H9 (cell line): ENCODE data around the gene PCGF3. TPM values are rescaled to one million over a fixed set of nuclear protein-coding genes. Genes with fewer than 3 reads are reported as not detected.

ENCODE experiments used
- DNase-seq: peaks from one replicate; pipeline ENCODE4 v3.0.0-alpha.2; 2017
- H2AFZ ChIP-seq: one replicate; pipeline ENCODE4 v1.6.1; 2013; ENCODE audit warnings: mild to moderate bottlenecking, low read length, control low read depth, moderate library complexity
- H2AK5ac ChIP-seq: 2 replicates; pipeline ENCODE4 v1.6.1; 2013; ENCODE audit warnings: low read length, control low read depth, mixed read lengths; ENCODE audit not compliant: insufficient read length
- H2BK120ac ChIP-seq: one replicate; pipeline ENCODE4 v1.6.1; 2013; ENCODE audit warnings: low read depth, mild to moderate bottlenecking, low read length, control low read depth, inconsistent platforms; ENCODE audit not compliant: poor library complexity, severe bottlenecking
- H2BK12ac ChIP-seq: 2 replicates; pipeline ENCODE4 v1.6.1; 2013; ENCODE audit warnings: low read length, control low read depth, mixed read lengths, low read depth; ENCODE audit not compliant: insufficient read length
- H2BK15ac ChIP-seq: 2 replicates; pipeline ENCODE4 v1.6.1; 2013; ENCODE audit warnings: low read depth, low read length, control low read depth
- H2BK20ac ChIP-seq: one replicate; pipeline ENCODE4 v1.6.1; 2013; ENCODE audit warnings: low read depth, mild to moderate bottlenecking, low read length, control low read depth, inconsistent platforms; ENCODE audit not compliant: poor library complexity, severe bottlenecking
- H2BK5ac ChIP-seq: 2 replicates; pipeline ENCODE4 v1.6.1; 2013; ENCODE audit warnings: low read length, control low read depth, mixed read lengths; ENCODE audit not compliant: insufficient read length
- H3K14ac ChIP-seq: 2 replicates; pipeline ENCODE4 v1.6.1; 2013; ENCODE audit warnings: low read length, control low read depth; ENCODE audit not compliant: insufficient read depth
- H3K18ac ChIP-seq: 2 replicates; pipeline ENCODE4 v1.6.1; 2013; ENCODE audit warnings: low read depth, mild to moderate bottlenecking, mixed read lengths, low read length, control low read depth; ENCODE audit not compliant: insufficient read length
- H3K23ac ChIP-seq: 2 replicates; pipeline ENCODE4 v1.6.1; 2013; ENCODE audit warnings: low read length, control low read depth, mixed read lengths, low read depth; ENCODE audit not compliant: insufficient read length
- H3K23me2 ChIP-seq: 2 replicates; pipeline ENCODE4 v1.6.1; 2013; ENCODE audit warnings: low read depth, mild to moderate bottlenecking, mixed read lengths, low read length, control low read depth; ENCODE audit not compliant: insufficient read length, poor library complexity, severe bottlenecking
- H3K27ac ChIP-seq: 2 replicates; pipeline ENCODE4 v1.5.1; 2013; ENCODE audit warnings: low read length, control low read depth, mixed read lengths, low read depth; ENCODE audit not compliant: insufficient read length
- H3K27me3 ChIP-seq: 2 replicates; pipeline ENCODE4 v1.6.1; 2013; ENCODE audit warnings: low read length, control low read depth, inconsistent platforms; ENCODE audit not compliant: insufficient read depth
- H3K4ac ChIP-seq: 2 replicates; pipeline ENCODE4 v1.6.1; 2013; ENCODE audit warnings: low read depth, mild to moderate bottlenecking, control low read depth, inconsistent platforms, low read length, moderate library complexity
- H3K4me1 ChIP-seq: 2 replicates; pipeline ENCODE4 v1.6.1; 2013; ENCODE audit warnings: low read length, control low read depth, inconsistent platforms; ENCODE audit not compliant: insufficient read depth
- H3K4me2 ChIP-seq: 2 replicates; pipeline ENCODE4 v1.6.1; 2013; ENCODE audit warnings: low read length, control low read depth, mixed read lengths; ENCODE audit not compliant: insufficient read length, insufficient read depth
- H3K56ac ChIP-seq: 2 replicates; pipeline ENCODE4 v1.6.1; 2013; ENCODE audit warnings: low read depth, mild to moderate bottlenecking, mixed read lengths, low read length, control low read depth; ENCODE audit not compliant: insufficient read length
- H3K79me1 ChIP-seq: 2 replicates; pipeline ENCODE4 v1.6.1; 2013; ENCODE audit warnings: low read depth, mild to moderate bottlenecking, moderate library complexity, low read length, control low read depth, inconsistent platforms; ENCODE audit not compliant: insufficient read depth, poor library complexity, severe bottlenecking
- H3K79me2 ChIP-seq: 2 replicates; pipeline ENCODE4 v1.6.1; 2013; ENCODE audit warnings: low read length, control low read depth, inconsistent platforms; ENCODE audit not compliant: insufficient read depth
- H3K9ac ChIP-seq: 2 replicates; pipeline ENCODE4 v1.6.1; 2013; ENCODE audit warnings: low read length, control low read depth, mixed read lengths; ENCODE audit not compliant: insufficient read length; ENCODE audit errors: extremely low read depth
- H3K9me3 ChIP-seq: one replicate; pipeline ENCODE4 v1.6.1; 2013; ENCODE audit warnings: low read depth, low read length, inconsistent platforms; ENCODE audit not compliant: control insufficient read depth
- H3T11ph ChIP-seq: one replicate; pipeline ENCODE4 v1.6.1; 2013; ENCODE audit warnings: mild to moderate bottlenecking, low read length, control low read depth, inconsistent platforms
- H4K20me1 ChIP-seq: one replicate; pipeline ENCODE4 v1.6.1; 2013; ENCODE audit not compliant: control insufficient read depth, insufficient read length, insufficient read depth
- H4K5ac ChIP-seq: 2 replicates; pipeline ENCODE4 v1.6.1; 2013; ENCODE audit warnings: low read depth, mild to moderate bottlenecking, mixed read lengths, low read length, control low read depth; ENCODE audit not compliant: insufficient read length
- H4K8ac ChIP-seq: replicated peaks from 2 replicates; pipeline ENCODE4 v1.6.1; 2013; ENCODE audit warnings: low read length, control low read depth, mixed read lengths, low read depth; ENCODE audit not compliant: insufficient read length
- H4K91ac ChIP-seq: 2 replicates; pipeline ENCODE4 v1.6.1; 2013; ENCODE audit warnings: low read depth, mild to moderate bottlenecking, moderate library complexity, mixed read lengths, low read length, control low read depth; ENCODE audit not compliant: insufficient read length
- H3K27ac Mint-ChIP-seq, 3 experiments: 2 replicates in 2 of 3; 3 replicates in 1 of 3; pipeline ENCODE4 v1.8.0; 2020 to 2021; ENCODE audit warnings: mixed read lengths in 3 of 3, mild to moderate bottlenecking in 1 of 3, moderate library complexity in 1 of 3
- H3K27me3 Mint-ChIP-seq: 2 replicates; pipeline ENCODE4 v1.8.0; 2021; ENCODE audit warnings: low read depth, mild to moderate bottlenecking, moderate library complexity, mixed read lengths
- H3K36me3 Mint-ChIP-seq, 3 experiments: 2 replicates in 2 of 3; 3 replicates in 1 of 3; pipeline ENCODE4 v1.8.0; 2020 to 2021; ENCODE audit warnings: low read depth in 3 of 3, mixed read lengths in 3 of 3; ENCODE audit not compliant: insufficient read depth in 1 of 3
- H3K4me1 Mint-ChIP-seq, 2 experiments: 2 replicates each; pipeline ENCODE4 v1.8.0; 2020; ENCODE audit warnings: mixed read lengths in 2 of 2
- H3K4me3 Mint-ChIP-seq, 2 experiments: 2 replicates in 1 of 2; 3 replicates in 1 of 2; pipeline ENCODE4 v1.8.0; 2020 to 2021; ENCODE audit warnings: mild to moderate bottlenecking in 2 of 2, mixed read lengths in 2 of 2, moderate library complexity in 1 of 2
- H3K9me3 Mint-ChIP-seq, 2 experiments: 2 replicates in 1 of 2; 3 replicates in 1 of 2; pipeline ENCODE4 v1.8.0; 2020; ENCODE audit warnings: mild to moderate bottlenecking in 2 of 2, mixed read lengths in 2 of 2, moderate library complexity in 1 of 2
- CTCF ChIP-seq: fragments of 200-600 bp; sonication (generic); conservative IDR thresholded peaks from 3 replicates; pipeline ENCODE4 v1.8.0; 2021; ENCODE audit warnings: antibody characterized with exemption, mild to moderate bottlenecking
- WGBS: extraction: QIAGEN DNeasy Blood & Tissue Kit; methylation state at CpG from one replicate; pipeline ENCODE4 v1.1.7; 2013; ENCODE audit warnings: missing lambda C conversion rate, low lambda C conversion rate, mixed read lengths; ENCODE audit not compliant: insufficient read length; ENCODE audit errors: extremely low coverage; 5-methylcytosine and 5-hydroxymethylcytosine counted together
- total RNA-seq: library from RNA; stranded (reverse); gene quantifications from 2 replicates; pipeline ENCODE4 v1.2.1, GENCODE V29; 2021

The PCGF3 gene
- total RNA-seq, 1 experiment from 2014 or later = 43.1 TPM

GRCh38 chr4:793093-793861, 87.6 kb downstream of the PCGF3 start:
- H3K23me2 ChIP-seq = no peaks in the 10 kb centered on the region
- H3T11ph ChIP-seq = no peak overlapping the region
- no peak for TF ChIP-seq CTCF
- H3K27ac ChIP-seq = no peak overlapping the region
- H3K56ac ChIP-seq = no peak overlapping the region
- no peak overlapping the region for H4K8ac ChIP-seq
- no peaks in the 10 kb centered on the region for H3K79me2 ChIP-seq
- H2BK12ac ChIP-seq = no peak overlapping the region
- no peak for DNase-seq
- no peak overlapping the region for H2BK15ac ChIP-seq
- Mint-ChIP-seq H3K27ac (no peak overlapping the region), H3K4me1 (peaks cover 17 to 23% of the 10 kb centered on the region in 2 experiments), H3K9me3 (peaks cover 0 to 2% of the 10 kb centered on the region in 2 experiments; a peak in 1 of 5 replicates), H3K4me3 (0 out of 5 replicates have a peak overlapping the region, but pooled peaks of 1 of the 2 experiments have one; percentile 55), H3K36me3 (0 out of 7 replicates have a peak, but pooled peaks cover 0 to 1% (median 0%) of the 10 kb centered on the region in 3 experiments), H3K27me3 (peaks cover 68% of the 10 kb centered on the region)
- H3K9ac ChIP-seq = no peak overlapping the region
- H3K23ac ChIP-seq = no peak overlapping the region
- no peak overlapping the region for H2BK20ac ChIP-seq
- no peak overlapping the region for H2AFZ ChIP-seq
- WGBS = no CpG with 5 or more reads among the region's 19 CpGs
- no peak overlapping the region for H3K4ac ChIP-seq
- H2AK5ac ChIP-seq = no peak overlapping the region
- no peak overlapping the region for H4K91ac ChIP-seq
- peaks cover 7% of the 10 kb centered on the region; the same call in 1 of the 2 replicates for H3K27me3 ChIP-seq
- no peak overlapping the region for H4K5ac ChIP-seq
- no peaks in the 10 kb centered on the region for H4K20me1 ChIP-seq
- H3K4me2 ChIP-seq = no peak overlapping the region
- H3K4me1 ChIP-seq = no peaks in the 10 kb centered on the region; the same call in 1 of the 2 replicates
- no peaks in the 10 kb centered on the region for H3K9me3 ChIP-seq
- no peak overlapping the region for H2BK5ac ChIP-seq
- H2BK120ac ChIP-seq = no peak overlapping the region
- H3K14ac ChIP-seq = no peak overlapping the region
- H3K79me1 ChIP-seq = no peaks in the 10 kb centered on the region
- no peak overlapping the region for H3K18ac ChIP-seq
